GM23338 (cell line): ENCODE measurements around the gene RBM44. TPM values are rescaled to one million over a fixed set of nuclear protein-coding genes. Genes with fewer than 3 reads are reported as not detected.
"Not testable (repeated sequence)": the region's sequence is repeated elsewhere in the genome, so short reads cannot be mapped to it uniquely, and the experiment has no call there.

ENCODE experiments used
- ATAC-seq: fragments of 200-7000 bp; cut with Tn5 transposase; 3 replicates; pipeline ENCODE4 v1.9.1; 2020
- DNase-seq: peaks from one replicate; pipeline ENCODE4 v3.0.0-alpha.2; 2015; ENCODE audit warnings: low spot score
- H2AFZ ChIP-seq: fragments of 200-600 bp; sonication (generic); 2 replicates; pipeline ENCODE4 v1.8.0; 2016; ENCODE audit warnings: antibody characterized with exemption, mild to moderate bottlenecking, moderate library complexity
- H3F3A ChIP-seq: fragments of 200-600 bp; sonication (generic); replicated peaks from 2 replicates; pipeline ENCODE4 v1.8.0; 2017; ENCODE audit warnings: antibody characterized with exemption, mixed run types, low read depth
- H3K27ac ChIP-seq: fragments of 200-600 bp; sonication (generic); 2 replicates; pipeline ENCODE4 v1.6.1; 2016; ENCODE audit warnings: low read depth
- H3K27me3 ChIP-seq: fragments of 200-600 bp; sonication (generic); 2 replicates; pipeline ENCODE4 v1.8.0; 2016; ENCODE audit warnings: mild to moderate bottlenecking, mixed run types, moderate library complexity; ENCODE audit not compliant: insufficient read depth
- H3K36me3 ChIP-seq: fragments of 200-600 bp; sonication (generic); 2 replicates; pipeline ENCODE4 v1.8.0; 2016; ENCODE audit warnings: mild to moderate bottlenecking; ENCODE audit not compliant: insufficient read depth
- H3K4me1 ChIP-seq: fragments of 200-600 bp; sonication (generic); 2 replicates; pipeline ENCODE4 v1.8.0; 2016; ENCODE audit warnings: mild to moderate bottlenecking, moderate library complexity; ENCODE audit not compliant: insufficient read depth
- H3K4me2 ChIP-seq: fragments of 200-600 bp; sonication (generic); 2 replicates; pipeline ENCODE4 v1.7.1; 2017; ENCODE audit warnings: mixed run types
- H3K4me3 ChIP-seq: fragments of 200-600 bp; sonication (generic); 2 replicates; pipeline ENCODE4 v1.6.1; 2016; ENCODE audit warnings: mixed run types
- H3K79me2 ChIP-seq: fragments of 200-600 bp; sonication (generic); replicated peaks from 2 replicates; pipeline ENCODE4 v1.8.0; 2017; ENCODE audit warnings: mild to moderate bottlenecking; ENCODE audit not compliant: insufficient read depth
- H3K9me2 ChIP-seq: fragments of 200-600 bp; sonication (generic); 2 replicates; pipeline ENCODE4 v1.8.0; 2017; ENCODE audit not compliant: insufficient read depth
- H4K20me1 ChIP-seq: fragments of 200-600 bp; sonication (generic); replicated peaks from 2 replicates; pipeline ENCODE4 v1.8.0; 2017; ENCODE audit warnings: mild to moderate bottlenecking; ENCODE audit not compliant: insufficient read depth
- H3K27ac Mint-ChIP-seq: 2 replicates; pipeline ENCODE4 v1.8.0; 2020; ENCODE audit warnings: inconsistent platforms, mild to moderate bottlenecking, moderate library complexity, mixed read lengths
- H3K27me3 Mint-ChIP-seq: 3 replicates; pipeline ENCODE4 v1.8.0; 2022; ENCODE audit warnings: low read depth, mild to moderate bottlenecking, moderate library complexity, mixed read lengths, inconsistent platforms; ENCODE audit not compliant: insufficient read depth, poor library complexity
- H3K36me3 Mint-ChIP-seq: 3 replicates; pipeline ENCODE4 v1.8.0; 2021; ENCODE audit warnings: low read depth, mild to moderate bottlenecking, inconsistent platforms, moderate library complexity, mixed read lengths
- H3K4me1 Mint-ChIP-seq: 3 replicates; pipeline ENCODE4 v1.8.0; 2020; ENCODE audit warnings: mild to moderate bottlenecking, inconsistent platforms, mixed read lengths
- H3K4me3 Mint-ChIP-seq: 3 replicates; pipeline ENCODE4 v1.8.0; 2021; ENCODE audit warnings: moderate library complexity, mild to moderate bottlenecking, inconsistent platforms, mixed read lengths
- H3K9me3 Mint-ChIP-seq: 3 replicates; pipeline ENCODE4 v1.8.0; 2020; ENCODE audit warnings: moderate library complexity, mild to moderate bottlenecking, inconsistent platforms, mixed read lengths
- CREB1 ChIP-seq: fragments of 250-450 bp; sonication (Bioruptor Pico); IDR thresholded peaks from 2 replicates; pipeline ENCODE4 v1.5.0; 2020; ENCODE audit warnings: low read depth, mild to moderate bottlenecking, moderate library complexity
- CTCF ChIP-seq, 2 experiments: fragments of 200-600 bp in 1 of 2; sonication (generic) in 1 of 2; conservative IDR thresholded peaks; 2 replicates each; pipeline versions ENCODE4 v1.5.1 to v1.6.1; 2016 to 2017; ENCODE audit warnings: antibody characterized with exemption in 2 of 2, low read depth in 2 of 2, mild to moderate bottlenecking in 2 of 2, moderate library complexity in 1 of 2
- ETS1 ChIP-seq: IDR thresholded peaks from 2 replicates; pipeline ENCODE4 v1.6.1; 2016; ENCODE audit warnings: antibody characterized with exemption
- EZH2 ChIP-seq: fragments of 200-600 bp; sonication (generic); IDR thresholded peaks from one replicate; pipeline ENCODE4 v1.8.0; 2017; ENCODE audit warnings: antibody characterized with exemption, mild to moderate bottlenecking, low read depth; ENCODE audit not compliant: unreplicated experiment
- EZH2phosphoT487 ChIP-seq: fragments of 200-600 bp; sonication (generic); IDR thresholded peaks from one replicate; pipeline ENCODE4 v1.8.1; 2018; ENCODE audit warnings: antibody characterized with exemption; ENCODE audit not compliant: unreplicated experiment
- JUNB ChIP-seq: IDR thresholded peaks from one replicate; pipeline ENCODE4 v1.6.1; 2016; ENCODE audit warnings: antibody characterized with exemption; ENCODE audit not compliant: unreplicated experiment
- NANOG ChIP-seq: IDR thresholded peaks from 2 replicates; pipeline ENCODE4 v1.6.1; 2016; ENCODE audit warnings: antibody characterized with exemption, borderline replicate concordance
- POLR2AphosphoS5 ChIP-seq: IDR thresholded peaks from 2 replicates; pipeline ENCODE4 v1.6.1; 2016; ENCODE audit warnings: antibody characterized with exemption, low read depth
- STAT1 ChIP-seq: IDR thresholded peaks from one replicate; pipeline ENCODE4 v1.6.1; 2016; ENCODE audit warnings: antibody characterized with exemption; ENCODE audit not compliant: unreplicated experiment
- ZNF114 ChIP-seq: fragments of 250-450 bp; sonication (Bioruptor Pico); IDR thresholded peaks from 2 replicates; pipeline ENCODE4 v1.5.0; 2020; ENCODE audit warnings: mild to moderate bottlenecking, moderate library complexity
- ZNF331 ChIP-seq: fragments of 250-450 bp; sonication (Bioruptor Pico); IDR thresholded peaks from 2 replicates; pipeline ENCODE4 v1.5.0; 2020; ENCODE audit warnings: low read depth, mild to moderate bottlenecking, moderate library complexity
- polyA plus RNA-seq: library from polyadenylated mRNA; unstranded; fragments of >200 nt; fragmentation: Nextera tagmentation; extraction: Ambion mirVana; gene quantifications from 2 replicates; pipeline ENCODE4 v1.2.1, GENCODE V29; 2016
- total RNA-seq: library from RNA; depleted of rRNA; stranded (reverse); fragments of >200 nt; shearing (Covaris generic); gene quantifications from 2 replicates; pipeline ENCODE4 v1.2.3, GENCODE V29; 2014

Gene RBM44
- total and polyA plus RNA-seq, 2 experiments from 2014 or later: 0.29 to 0.87 TPM

GRCh38 chr2:237763812-237764211, 34.8 kb upstream of the RBM44 start (continued):
- no peak for TF ChIP-seq CTCF (conservative IDR thresholded peaks at IDR 0.05; ENCODE audit: low read depth in 2 of 2)
- no peak for TF ChIP-seq STAT1
- TF ChIP-seq ZNF114: no peak
- no peak for TF ChIP-seq NANOG
- TF ChIP-seq EZH2: no peak

GRCh38 chr2:237765122-237765521, 33.5 kb upstream of the RBM44 start:
- not testable (repeated sequence) for H4K20me1 ChIP-seq, H3K27me3 ChIP-seq, H3K4me3 Mint-ChIP-seq, H3F3A ChIP-seq, H3K9me3 Mint-ChIP-seq, H3K27ac Mint-ChIP-seq, H3K4me1 Mint-ChIP-seq, H3K27me3 Mint-ChIP-seq, H3K4me1 ChIP-seq, H3K4me2 ChIP-seq, H3K36me3 ChIP-seq, H3K27ac ChIP-seq, H3K4me3 ChIP-seq, ATAC-seq, H3K9me2 ChIP-seq, H2AFZ ChIP-seq, DNase-seq, H3K79me2 ChIP-seq
- H3K36me3 Mint-ChIP-seq: peaks cover 27% of the 10 kb centered on the region

GRCh38 chr2:237765875-237766274, 32.7 kb upstream of the RBM44 start:
- no peaks in the 10 kb centered on the region for H3K9me3 Mint-ChIP-seq
- no peak overlapping the region for H3K27ac Mint-ChIP-seq
- ATAC-seq (no peak), DNase-seq (no peak)
- no peak overlapping the region for H3K27ac ChIP-seq
- TF ChIP-seq POLR2AphosphoS5 (no peak), ETS1 (no peak), ZNF114 (no peak)
- H3K36me3 Mint-ChIP-seq: peaks cover 21% of the 10 kb centered on the region
- no peaks in the 10 kb centered on the region for H3K4me1 ChIP-seq
- H3K79me2 ChIP-seq: no peaks in the 10 kb centered on the region
- H2AFZ ChIP-seq: no peak overlapping the region
- H4K20me1 ChIP-seq: no peaks in the 10 kb centered on the region; the same call in 1 of the 2 replicates
- H3K4me2 ChIP-seq: no peak overlapping the region
- no peaks in the 10 kb centered on the region for H3K27me3 ChIP-seq
- H3K4me3 ChIP-seq: no peak overlapping the region
- H3K4me1 Mint-ChIP-seq: no peaks in the 10 kb centered on the region
- H3K9me2 ChIP-seq: no peaks in the 10 kb centered on the region
- peaks cover 2% of the 10 kb centered on the region for H3K27me3 Mint-ChIP-seq
- no peak overlapping the region for H3K4me3 Mint-ChIP-seq
- peaks cover 5% of the 10 kb centered on the region for H3K36me3 ChIP-seq
- no peaks in the 10 kb centered on the region for H3F3A ChIP-seq

- no peak overlapping the region for H3K4me3 ChIP-seq
- no peaks in the 10 kb centered on the region for H3K4me1 ChIP-seq
- peaks cover 2% of the 10 kb centered on the region for H3K27me3 Mint-ChIP-seq
- ATAC-seq: no peak
- no peak overlapping the region for H3K4me3 Mint-ChIP-seq
- no peaks in the 10 kb centered on the region for H3K9me3 Mint-ChIP-seq
- no peaks in the 10 kb centered on the region for H3K9me2 ChIP-seq
- H3K27ac Mint-ChIP-seq: no peak overlapping the region
- no peaks in the 10 kb centered on the region; the same call in 1 of the 2 replicates for H4K20me1 ChIP-seq
- no peaks in the 10 kb centered on the region for H3K27me3 ChIP-seq
- DNase-seq: no peak
- H3K4me2 ChIP-seq: no peak overlapping the region
- H3K27ac ChIP-seq: no peak overlapping the region
- peaks cover 21% of the 10 kb centered on the region for H3K36me3 Mint-ChIP-seq
- H3K36me3 ChIP-seq: peaks cover 5% of the 10 kb centered on the region; the same call in 1 of the 2 replicates
- no peaks in the 10 kb centered on the region for H3K79me2 ChIP-seq
- H3F3A ChIP-seq: no peaks in the 10 kb centered on the region
- no peaks in the 10 kb centered on the region for H3K4me1 Mint-ChIP-seq
- H2AFZ ChIP-seq: no peak overlapping the region
- TF ChIP-seq EZH2phosphoT487 (no peak), STAT1 (no peak), ZNF114 (no peak), ETS1 (no peak), ZNF331 (no peak), JUNB (no peak), POLR2AphosphoS5 (no peak), CREB1 (CRISPR knock-in tag) (no peak), EZH2 (no peak), NANOG (no peak), CTCF (conservative IDR thresholded peaks at IDR 0.05; ENCODE audit: low read depth in 2 of 2) (no peak)
Observed at GRCh38 chr2:237766340-237766739, 32.2 kb upstream of the RBM44 start.
